Epithelial cell of alveolus of lung (primary cell): ENCODE measurements around the gene TRIM33. TPM values are rescaled to one million over a fixed set of nuclear protein-coding genes. Genes with fewer than 3 reads are reported as not detected.

ENCODE experiments used
- total RNA-seq: library from RNA; depleted of rRNA; stranded (reverse); fragments of >200 nt; gene quantifications from 2 replicates; pipeline ENCODE4 v1.2.1, GENCODE V29; 2015

Gene TRIM33
- 15.1 and 20.8 TPM in 2 replicates for total RNA-seq

GRCh38 chr1:114511032-114511785 lies at the start of gene TRIM33:
TRIM33 (minus strand) TSS chr1:114511203; CDS start chr1:114511076, 127 bp downstream.

Other genes starting within 250 kb of the TRIM33 start
- gene BCAS2, start 70.4 kb upstream of the TRIM33 start, total RNA-seq = 34.8 and 36.3 TPM in 2 replicates
- gene DENND2C, start 158.8 kb upstream of the TRIM33 start, total RNA-seq = 0.08 and 1.2 TPM in 2 replicates
- gene AMPD1, start 184.3 kb upstream of the TRIM33 start, total RNA-seq = not detected in 2 replicates
- 44.0 and 64.5 TPM in 2 replicates for gene NRAS, start 205.6 kb upstream of the TRIM33 start, total RNA-seq
- gene CSDE1, start 246.8 kb upstream of the TRIM33 start, total RNA-seq = 298 and 917 TPM in 2 replicates